Measurements from ENCODE around the gene ESRRA. TPM values are rescaled to one million over a fixed set of nuclear protein-coding genes. Genes with fewer than 3 reads are reported as not detected.

ESRRA gene
- total and polyA plus RNA-seq, 8 donors = 45.5 to 685 (median 87.0) TPM

DNA sequence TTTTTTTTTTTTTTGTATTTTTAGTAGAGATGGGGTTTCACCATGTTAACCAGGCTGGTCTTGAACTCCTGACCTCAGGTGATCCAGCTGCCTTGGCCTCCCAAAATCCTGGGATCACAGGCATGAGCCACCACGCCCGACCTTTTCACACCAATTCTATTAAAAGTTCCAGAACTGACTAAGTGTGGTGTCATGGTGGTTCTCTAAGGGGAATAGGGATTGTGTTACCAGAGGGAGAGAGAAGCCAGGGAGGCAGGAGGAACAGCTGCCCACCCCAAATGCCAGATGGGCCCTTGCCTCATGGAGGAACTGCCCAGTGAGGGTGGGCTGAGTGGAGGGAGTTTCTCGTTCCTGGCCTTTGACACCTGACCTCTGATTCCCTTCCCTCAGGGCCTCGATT, 59.6 kb downstream of the ESRRA start:
- peaks cover 71 to 97% (median 96%) of the 10 kb centered on the region in 4 donors for H3K36me3 ChIP-seq
- 83 to 91% (median 87%) methylated on average over 4 of the region's 4 CpGs for WGBS, 5 donors
- no peak overlapping the region for H3K27ac ChIP-seq
- no peak for DNase-seq
- H3K4me3 ChIP-seq = no peak overlapping the region
- no peaks in the 10 kb centered on the region for H3K27me3 ChIP-seq
- H3K9me3 ChIP-seq = no peaks in the 10 kb centered on the region
- intact Hi-C loops (cut with DNase I; ENCODE audit: low total_unique reads) = no loop called here
- TF ChIP-seq EP300 (IDR thresholded peaks at IDR 0.05) (no peak), POLR2AphosphoS5 (IDR thresholded peaks at IDR 0.05) (no peak), POLR2A (IDR thresholded peaks at IDR 0.05) (no peak)
- TF ChIP-seq, protein P1, sequence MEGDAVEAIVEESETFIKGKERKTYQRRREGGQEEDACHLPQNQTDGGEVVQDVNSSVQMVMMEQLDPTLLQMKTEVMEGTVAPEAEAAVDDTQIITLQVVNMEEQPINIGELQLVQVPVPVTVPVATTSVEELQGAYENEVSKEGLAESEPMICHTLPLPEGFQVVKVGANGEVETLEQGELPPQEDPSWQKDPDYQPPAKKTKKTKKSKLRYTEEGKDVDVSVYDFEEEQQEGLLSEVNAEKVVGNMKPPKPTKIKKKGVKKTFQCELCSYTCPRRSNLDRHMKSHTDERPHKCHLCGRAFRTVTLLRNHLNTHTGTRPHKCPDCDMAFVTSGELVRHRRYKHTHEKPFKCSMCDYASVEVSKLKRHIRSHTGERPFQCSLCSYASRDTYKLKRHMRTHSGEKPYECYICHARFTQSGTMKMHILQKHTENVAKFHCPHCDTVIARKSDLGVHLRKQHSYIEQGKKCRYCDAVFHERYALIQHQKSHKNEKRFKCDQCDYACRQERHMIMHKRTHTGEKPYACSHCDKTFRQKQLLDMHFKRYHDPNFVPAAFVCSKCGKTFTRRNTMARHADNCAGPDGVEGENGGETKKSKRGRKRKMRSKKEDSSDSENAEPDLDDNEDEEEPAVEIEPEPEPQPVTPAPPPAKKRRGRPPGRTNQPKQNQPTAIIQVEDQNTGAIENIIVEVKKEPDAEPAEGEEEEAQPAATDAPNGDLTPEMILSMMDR (IDR thresholded peaks at IDR 0.05) = no peak
- H3K4me1 ChIP-seq = peaks cover 8 to 16% (median 10%) of the 10 kb centered on the region in 4 donors

Small RNA genes lying within 50 kb of the gene (small RNA-seq; reads per million reads assigned to genes)
- gene MIR7155 (0.10 to 0.83 (median 0.41) reads per million in 4 donors), gene RF00019 (0 reads per million in 4 donors)

Other genes with a start within 250 kb of the ESRRA start
- gene MACROD1, start 139.4 kb upstream of the ESRRA start, total RNA-seq = 10 to 100 TPM; 18.0 to 52.1 (median 41.2) TPM
- 100 to 1,000 TPM in 2 of 3 donors, 10 to 100 TPM in 1; 59.1 to 283 (median 156) TPM for gene MACROD1, start 139.4 kb upstream of the ESRRA start, polyA plus RNA-seq
- gene STIP1, start 119.4 kb upstream of the ESRRA start, total RNA-seq = 100 to 1,000 TPM in 1 of 5 donors, 10 to 100 TPM in 4; 27.4 to 259 (median 68.1) TPM
- 10 to 100 TPM; 51.5 to 56.2 (median 53.2) TPM for gene STIP1, start 119.4 kb upstream of the ESRRA start, polyA plus RNA-seq
- gene FERMT3, start 98.8 kb upstream of the ESRRA start, total RNA-seq = 10 to 100 TPM; 11.9 to 30.3 (median 17.9) TPM
- 10 to 100 TPM; 12.4 to 31.9 (median 19.5) TPM for gene FERMT3, start 98.8 kb upstream of the ESRRA start, polyA plus RNA-seq
- gene TRPT1, start 79.3 kb upstream of the ESRRA start, total RNA-seq = 100 to 1,000 TPM in 2 of 5 donors, 10 to 100 TPM in 3; 15.2 to 425 (median 63.8) TPM
- gene TRPT1, start 79.3 kb upstream of the ESRRA start, polyA plus RNA-seq = 10 to 100 TPM; 75.8 to 83.5 (median 79.7) TPM
- gene NUDT22, start 79.2 kb upstream of the ESRRA start, total RNA-seq = 100 to 1,000 TPM in 4 of 5 donors, 10 to 100 TPM in 1; 35.1 to 363 (median 124) TPM
- gene NUDT22, start 79.2 kb upstream of the ESRRA start, polyA plus RNA-seq = 100 to 1,000 TPM in 1 of 3 donors, 10 to 100 TPM in 2; 62.4 to 143 (median 76.2) TPM
- gene DNAJC4, start 75.0 kb upstream of the ESRRA start, total RNA-seq = 10 to 100 TPM in 4 of 5 donors, 1 to 10 TPM in 1; 8.3 to 61.8 (median 14.9) TPM
- 100 to 1,000 TPM in 2 of 3 donors, 10 to 100 TPM in 1; 69.8 to 115 (median 106) TPM for gene DNAJC4, start 75.0 kb upstream of the ESRRA start, polyA plus RNA-seq
- gene VEGFB, start 70.9 kb upstream of the ESRRA start, total RNA-seq = 100 to 1,000 TPM in 1 of 5 donors, 10 to 100 TPM in 3, 1 to 10 TPM in 1; 2.9 to 167 (median 17.4) TPM
- 100 to 1,000 TPM in 1 of 3 donors, 10 to 100 TPM in 2; 86.4 to 132 (median 97.7) TPM for gene VEGFB, start 70.9 kb upstream of the ESRRA start, polyA plus RNA-seq
- gene FKBP2, start 64.4 kb upstream of the ESRRA start, total RNA-seq = 10 to 100 TPM; 15.2 to 66.8 (median 47.7) TPM
- gene FKBP2, start 64.4 kb upstream of the ESRRA start, polyA plus RNA-seq = 100 to 1,000 TPM; 140 to 257 (median 251) TPM
- 100 to 1,000 TPM in 1 of 5 donors, 10 to 100 TPM in 4; 39.3 to 179 (median 65.9) TPM for gene PPP1R14B, start 58.6 kb upstream of the ESRRA start, total RNA-seq
- 100 to 1,000 TPM in 2 of 3 donors, 10 to 100 TPM in 1; 80.6 to 234 (median 190) TPM for gene PPP1R14B, start 58.6 kb upstream of the ESRRA start, polyA plus RNA-seq
- 100 to 1,000 TPM in 1 of 5 donors, 10 to 100 TPM in 4; 14.0 to 154 (median 27.4) TPM for gene PLCB3, start 54.0 kb upstream of the ESRRA start, total RNA-seq
- 10 to 100 TPM; 12.2 to 14.3 (median 14.1) TPM for gene PLCB3, start 54.0 kb upstream of the ESRRA start, polyA plus RNA-seq
- 100 to 1,000 TPM in 1 of 5 donors, 10 to 100 TPM in 4; 40.4 to 343 (median 70.1) TPM for gene BAD, start 20.9 kb upstream of the ESRRA start, total RNA-seq
- gene BAD, start 20.9 kb upstream of the ESRRA start, polyA plus RNA-seq = 100 to 1,000 TPM; 114 to 207 (median 137) TPM
- 10 to 100 TPM in 2 of 5 donors, 1 to 10 TPM in 3; 2.9 to 58.8 (median 8.5) TPM for gene GPR137, start 19.7 kb upstream of the ESRRA start, total RNA-seq
- 10 to 100 TPM; 18.8 to 23.4 (median 21.2) TPM for gene GPR137, start 19.7 kb upstream of the ESRRA start, polyA plus RNA-seq
- gene KCNK4, start 14.2 kb upstream of the ESRRA start, total RNA-seq = not detected
- not detected for gene KCNK4, start 14.2 kb upstream of the ESRRA start, polyA plus RNA-seq
- 10 to 100 TPM in 1 of 5 donors, not detected in 4; 11.3 TPM for gene CATSPERZ, start 5.2 kb upstream of the ESRRA start, total RNA-seq
- gene CATSPERZ, start 5.2 kb upstream of the ESRRA start, polyA plus RNA-seq = 1 to 10 TPM in 2 of 3 donors, under 1 TPM in 1; 0.18 to 5.2 (median 1.7) TPM
- gene TRMT112, start 12.0 kb downstream of the ESRRA start, total RNA-seq = 100 to 1,000 TPM in 2 of 5 donors, 10 to 100 TPM in 3; 50.8 to 181 (median 99.9) TPM
- 100 to 1,000 TPM; 271 to 337 (median 328) TPM for gene TRMT112, start 12.0 kb downstream of the ESRRA start, polyA plus RNA-seq
- gene PRDX5, start 12.6 kb downstream of the ESRRA start, total RNA-seq = 100 to 1,000 TPM in 3 of 5 donors, 10 to 100 TPM in 1, 1 to 10 TPM in 1; 9.3 to 254 (median 125) TPM
- gene PRDX5, start 12.6 kb downstream of the ESRRA start, polyA plus RNA-seq = 100 to 1,000 TPM; 462 to 725 (median 673) TPM
- 100 to 1,000 TPM in 1 of 5 donors, 10 to 100 TPM in 1, 1 to 10 TPM in 3; 1.8 to 137 (median 7.6) TPM for gene CCDC88B, start 34.7 kb downstream of the ESRRA start, total RNA-seq
- 10 to 100 TPM; 37.4 to 57.7 (median 38.8) TPM for gene CCDC88B, start 34.7 kb downstream of the ESRRA start, polyA plus RNA-seq
- 100 to 1,000 TPM in 1 of 5 donors, 10 to 100 TPM in 4; 15.4 to 103 (median 81.1) TPM for gene RPS6KA4, start 53.6 kb downstream of the ESRRA start, total RNA-seq
- 10 to 100 TPM; 18.5 to 22.8 (median 20.2) TPM for gene RPS6KA4, start 53.6 kb downstream of the ESRRA start, polyA plus RNA-seq

Measured in stomach (tissue), 9 donors.